Activated CD8-positive, alpha-beta memory T cell treated with anti-CD3 and anti-CD28 coated beads, Interleukin-2, amount 10 ng/mL, durations not matched to agents 7 days and 5 days (primary cell): ENCODE data around the gene SHH. TPM values are rescaled to one million over a fixed set of nuclear protein-coding genes. Genes with fewer than 3 reads are reported as not detected.

Experiments
- ATAC-seq: fragments of 150-1000 bp; cut with Tn5 transposase; one replicate; pipeline ENCODE4 v1.10.0; 2021; ENCODE audit warnings: moderate library complexity
- CTCF ChIA-PET: fragments of 350-600 bp; sonication (Branson Sonifier 250); formaldehyde crosslinking; loops from one replicate; lab custom pipeline; 2021; ENCODE audit warnings: antibody characterized with exemption; lab: Charles Lee
- DNase-seq: peaks from one replicate; pipeline ENCODE4 v3.0.0-alpha.2; 2020
- H3K27ac Mint-ChIP-seq: one replicate; pipeline ENCODE4 v1.8.0; 2021; ENCODE audit warnings: mild to moderate bottlenecking, mixed read lengths
- H3K27me3 Mint-ChIP-seq: one replicate; pipeline ENCODE4 v1.8.0; 2021; ENCODE audit warnings: mixed read lengths
- H3K36me3 Mint-ChIP-seq: one replicate; pipeline ENCODE4 v1.8.0; 2021; ENCODE audit warnings: mild to moderate bottlenecking, mixed read lengths
- H3K4me1 Mint-ChIP-seq: one replicate; pipeline ENCODE4 v1.8.0; 2021; ENCODE audit warnings: mixed read lengths
- H3K4me3 Mint-ChIP-seq: one replicate; pipeline ENCODE4 v1.8.0; 2021; ENCODE audit warnings: mild to moderate bottlenecking, moderate library complexity, mixed read lengths
- H3K9me3 Mint-ChIP-seq: one replicate; pipeline ENCODE4 v1.8.0; 2022; ENCODE audit warnings: low read depth, mixed read lengths
- total RNA-seq, 2 experiments: library from RNA; stranded (reverse); gene quantifications; one replicate each; pipeline ENCODE4 v1.2.3, GENCODE V29; 2021

SHH gene
- total RNA-seq, 2 experiments from 2014 or later: not detected

DNA sequence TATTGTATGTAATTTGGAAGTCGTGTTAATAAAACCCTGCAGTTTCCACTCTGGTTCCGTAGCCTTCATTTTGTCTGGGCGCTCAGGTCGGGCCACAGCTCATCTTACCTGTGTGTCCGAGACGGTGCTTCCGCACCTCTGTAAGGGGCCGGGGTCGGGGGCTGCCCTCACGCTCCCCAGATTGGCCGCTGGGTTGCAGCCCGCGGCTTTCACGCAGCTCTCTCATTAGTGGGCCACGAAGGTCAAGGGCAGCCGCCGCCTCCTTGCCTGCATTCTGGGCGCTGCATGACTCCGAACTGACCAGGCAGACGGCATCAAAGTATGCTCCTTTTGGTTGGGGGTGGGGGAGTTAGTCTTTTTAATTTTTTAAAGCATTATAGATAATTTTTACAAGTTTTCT lies 30.8 kb downstream of the SHH start:
- no peak for ATAC-seq
- Mint-ChIP-seq H3K4me1 (no peaks in the 10 kb centered on the region), H3K4me3 (no peak overlapping the region), H3K9me3 (no peaks in the 10 kb centered on the region), H3K36me3 (peaks cover 9% of the 10 kb centered on the region), H3K27ac (no peak overlapping the region), H3K27me3 (peaks cover 5% of the 10 kb centered on the region)
- no peak for DNase-seq
- CTCF ChIA-PET: no interaction called here

DNA sequence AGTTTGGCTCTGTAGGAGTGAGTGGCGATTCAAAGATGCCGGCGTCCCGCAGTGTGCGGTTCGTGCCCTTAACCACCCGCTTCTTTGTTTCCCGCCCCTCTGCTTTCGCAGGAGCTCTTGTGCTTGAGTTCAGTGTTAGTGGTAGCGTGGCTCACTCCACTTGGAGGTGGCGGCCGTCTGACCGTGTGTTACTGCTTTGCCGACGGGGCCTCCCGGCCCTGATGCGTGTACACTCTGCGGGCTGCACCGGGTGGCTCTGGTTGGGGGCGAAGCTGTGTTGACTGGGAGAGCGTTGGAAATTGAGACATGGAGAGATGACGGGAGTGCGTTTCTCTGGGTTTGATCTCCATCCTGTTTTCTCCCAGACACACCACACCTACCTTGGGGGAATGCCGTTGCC lies 31.4 kb downstream of the SHH start:
- Mint-ChIP-seq H3K36me3 (peaks cover 11% of the 10 kb centered on the region), H3K9me3 (no peaks in the 10 kb centered on the region), H3K27me3 (no peaks in the 10 kb centered on the region), H3K4me1 (no peaks in the 10 kb centered on the region), H3K27ac (no peak overlapping the region), H3K4me3 (no peak overlapping the region)
- CTCF ChIA-PET: no interaction called here
- no peak for ATAC-seq
- DNase-seq: no peak

- Mint-ChIP-seq H3K4me3 (no peak overlapping the region), H3K4me1 (no peaks in the 10 kb centered on the region), H3K36me3 (peaks cover 18% of the 10 kb centered on the region), H3K9me3 (no peaks in the 10 kb centered on the region), H3K27ac (no peak overlapping the region), H3K27me3 (no peaks in the 10 kb centered on the region)
- ATAC-seq: no peak
- no peak for DNase-seq
- CTCF ChIA-PET: interaction anchor here (0.6 to 2.1 kb wide), 2 partner anchors 17 to 865 kb away, joined by 3 to 8 read pairs; no protein-coding TSS in a partner anchor
Observed at GRCh38 chr7:155778349-155778748, 33.9 kb downstream of the SHH start.

GRCh38 chr7:155776606-155777005 lies 35.7 kb downstream of the SHH start:
- H3K9me3 Mint-ChIP-seq: no peaks in the 10 kb centered on the region
- CTCF ChIA-PET: no interaction called here
- no peak overlapping the region for H3K27ac Mint-ChIP-seq
- H3K36me3 Mint-ChIP-seq: peaks cover 18% of the 10 kb centered on the region
- H3K4me1 Mint-ChIP-seq: no peaks in the 10 kb centered on the region
- no peaks in the 10 kb centered on the region for H3K27me3 Mint-ChIP-seq
- H3K4me3 Mint-ChIP-seq: no peak overlapping the region
- DNase-seq (no peak), ATAC-seq (no peak)

GRCh38 chr7:155775691-155776090 lies 36.6 kb downstream of the SHH start:
- H3K27ac Mint-ChIP-seq: no peak overlapping the region
- CTCF ChIA-PET: no interaction called here
- H3K9me3 Mint-ChIP-seq: no peaks in the 10 kb centered on the region
- peaks cover 17% of the 10 kb centered on the region for H3K36me3 Mint-ChIP-seq
- ATAC-seq (no peak), DNase-seq (no peak)
- H3K4me1 Mint-ChIP-seq: no peaks in the 10 kb centered on the region
- no peak overlapping the region for H3K4me3 Mint-ChIP-seq
- no peaks in the 10 kb centered on the region for H3K27me3 Mint-ChIP-seq

DNA sequence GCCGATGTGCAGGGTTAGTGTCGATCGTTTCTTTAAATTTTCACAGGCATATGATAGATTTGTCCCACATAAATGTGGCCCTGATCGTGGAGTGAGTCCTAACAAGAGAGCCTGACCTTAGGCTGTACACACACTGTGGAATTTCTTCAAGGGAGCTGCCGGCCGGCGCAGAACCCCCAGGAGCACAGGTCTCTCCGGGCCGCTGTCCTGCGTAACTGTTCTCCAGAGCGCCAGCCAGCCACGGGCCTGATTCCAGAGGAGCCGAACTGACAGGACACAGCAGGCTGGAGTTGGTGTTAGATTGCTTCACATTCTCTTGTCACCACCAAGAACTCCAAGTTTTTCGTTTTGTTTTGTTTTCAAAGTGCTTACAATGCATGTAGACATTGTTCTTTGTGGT lies 37.3 kb downstream of the SHH start:
- Mint-ChIP-seq H3K27ac (no peak overlapping the region), H3K27me3 (no peaks in the 10 kb centered on the region), H3K9me3 (no peaks in the 10 kb centered on the region), H3K4me3 (no peak overlapping the region), H3K4me1 (no peaks in the 10 kb centered on the region), H3K36me3 (peaks cover 18% of the 10 kb centered on the region)
- ATAC-seq (no peak), DNase-seq (no peak)
- CTCF ChIA-PET: interaction anchor here (1.0 kb wide), 1 partner anchor 23 kb away, joined by 3 read pairs; no protein-coding TSS in a partner anchor

DNA sequence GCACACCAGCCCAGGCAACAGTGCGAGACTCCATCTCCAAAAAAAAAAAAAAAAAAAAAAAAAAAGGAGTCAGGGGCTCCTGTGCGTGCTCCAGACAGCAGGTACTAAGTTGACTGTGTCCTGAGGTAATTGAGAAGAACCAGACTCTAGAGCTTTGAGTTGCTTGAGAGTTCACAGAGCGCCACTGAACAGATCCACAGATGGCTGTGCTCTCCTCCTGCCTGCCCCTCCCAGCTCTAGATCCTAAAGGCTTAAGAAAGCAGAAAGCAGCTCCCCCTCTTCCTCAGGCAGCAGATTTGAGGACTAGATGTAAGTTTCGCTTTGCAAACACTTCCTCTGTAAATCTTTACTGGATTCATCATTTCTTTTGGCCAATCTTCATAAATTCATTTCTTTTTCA lies 38.7 kb downstream of the SHH start:
- Mint-ChIP-seq H3K9me3 (no peaks in the 10 kb centered on the region), H3K27me3 (no peaks in the 10 kb centered on the region), H3K36me3 (peaks cover 22% of the 10 kb centered on the region), H3K4me3 (no peak overlapping the region), H3K4me1 (no peaks in the 10 kb centered on the region), H3K27ac (no peak overlapping the region)
- CTCF ChIA-PET: interaction anchor here (8.6 kb wide), 1 partner anchor 175 kb away, joined by 116 read pairs; no protein-coding TSS in a partner anchor
- DNase-seq (no peak), ATAC-seq (no peak)

GRCh38 chr7:155770241-155770640 lies 42.0 kb downstream of the SHH start:
- DNase-seq (no peak), ATAC-seq (no peak)
- Mint-ChIP-seq H3K27ac (no peak overlapping the region), H3K9me3 (no peaks in the 10 kb centered on the region), H3K4me3 (no peak overlapping the region), H3K27me3 (no peaks in the 10 kb centered on the region), H3K4me1 (peaks cover 15% of the 10 kb centered on the region), H3K36me3 (peaks cover 36% of the 10 kb centered on the region)
- CTCF ChIA-PET: interaction anchor here (0.7 to 8.6 kb wide), 2 partner anchors 172 to 454 kb away, joined by 3 to 116 read pairs; no protein-coding TSS in a partner anchor

- no peak for ATAC-seq
- Mint-ChIP-seq H3K9me3 (no peaks in the 10 kb centered on the region), H3K27me3 (no peaks in the 10 kb centered on the region), H3K36me3 (peaks cover 33% of the 10 kb centered on the region), H3K4me3 (no peak overlapping the region), H3K27ac (no peak overlapping the region), H3K4me1 (peaks cover 21% of the 10 kb centered on the region)
- DNase-seq: no peak
- CTCF ChIA-PET: interaction anchor here (2.2 to 8.6 kb wide), 2 partner anchors 171 to 176 kb away, joined by 9 to 116 read pairs; no protein-coding TSS in a partner anchor
Observed at GRCh38 chr7:155769701-155770100, 42.6 kb downstream of the SHH start.

DNA sequence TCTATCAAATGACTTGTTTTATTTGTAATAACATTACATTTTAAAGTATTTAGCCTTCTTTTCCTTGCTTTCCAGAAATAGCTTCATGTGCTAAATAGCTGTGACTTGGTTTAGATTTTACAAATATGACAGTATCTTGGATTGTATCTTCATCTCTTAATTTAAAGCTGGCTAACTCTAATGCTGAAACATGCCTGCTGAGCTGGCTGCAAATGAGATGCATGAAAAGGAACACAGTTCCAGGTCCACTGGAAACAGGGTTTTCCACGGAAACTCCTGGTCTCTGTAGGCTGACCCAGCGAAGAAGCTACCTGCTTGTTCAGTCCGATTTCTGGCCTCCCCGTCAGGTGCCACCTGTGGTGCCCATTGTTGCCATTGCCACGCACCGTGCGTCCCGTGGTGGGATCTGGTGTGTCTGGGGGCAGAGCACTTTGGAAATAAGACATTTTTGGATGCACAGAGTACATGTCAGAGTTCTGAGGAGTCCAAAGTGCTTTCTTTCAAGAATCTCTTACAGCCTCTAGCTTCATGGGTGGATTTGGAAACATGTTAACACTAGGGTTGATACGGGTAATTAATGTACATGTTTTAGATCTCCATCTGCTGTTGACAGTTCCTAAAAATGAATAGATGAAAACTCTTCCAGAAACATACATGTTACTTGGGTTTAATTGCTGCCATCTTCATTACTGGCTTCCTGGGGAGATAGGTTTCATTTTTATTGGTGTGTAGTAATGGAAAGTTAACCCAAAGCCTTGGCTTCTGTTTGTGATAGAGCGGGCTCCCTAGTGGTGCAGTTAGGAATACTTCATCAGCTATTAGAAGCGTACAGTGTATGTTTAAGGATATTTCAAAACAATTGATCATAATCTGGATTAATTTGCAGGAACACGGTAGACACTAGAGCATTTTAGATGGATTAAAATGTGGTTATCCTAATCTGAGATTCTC lies 45.0 kb downstream of the SHH start:
- H3K9me3 Mint-ChIP-seq: no peaks in the 10 kb centered on the region
- no peak for ATAC-seq
- CTCF ChIA-PET: interaction anchor here (0.8 to 8.6 kb wide), 20 partner anchors 14 to 825 kb away, joined by 3 to 116 read pairs (median 5); partner anchors contain the start of gene RBM33
- H3K4me3 Mint-ChIP-seq: no peak overlapping the region
- peak overlapping the region; percentile 4 for H3K27ac Mint-ChIP-seq
- no peak for DNase-seq
- no peaks in the 10 kb centered on the region for H3K27me3 Mint-ChIP-seq
- H3K4me1 Mint-ChIP-seq: peaks cover 45% of the 10 kb centered on the region
- peaks cover 38% of the 10 kb centered on the region for H3K36me3 Mint-ChIP-seq

- ATAC-seq: no peak
- Mint-ChIP-seq H3K27me3 (no peaks in the 10 kb centered on the region), H3K4me3 (no peak overlapping the region), H3K4me1 (peaks cover 54% of the 10 kb centered on the region), H3K36me3 (peaks cover 45% of the 10 kb centered on the region), H3K27ac (no peak overlapping the region), H3K9me3 (no peaks in the 10 kb centered on the region)
- CTCF ChIA-PET: interaction anchor here (0.8 to 8.6 kb wide), 6 partner anchors 26 to 171 kb away, joined by 3 to 116 read pairs (median 7); no protein-coding TSS in a partner anchor
- no peak for DNase-seq
Observed at GRCh38 chr7:155766386-155766785, 45.9 kb downstream of the SHH start.

DNA sequence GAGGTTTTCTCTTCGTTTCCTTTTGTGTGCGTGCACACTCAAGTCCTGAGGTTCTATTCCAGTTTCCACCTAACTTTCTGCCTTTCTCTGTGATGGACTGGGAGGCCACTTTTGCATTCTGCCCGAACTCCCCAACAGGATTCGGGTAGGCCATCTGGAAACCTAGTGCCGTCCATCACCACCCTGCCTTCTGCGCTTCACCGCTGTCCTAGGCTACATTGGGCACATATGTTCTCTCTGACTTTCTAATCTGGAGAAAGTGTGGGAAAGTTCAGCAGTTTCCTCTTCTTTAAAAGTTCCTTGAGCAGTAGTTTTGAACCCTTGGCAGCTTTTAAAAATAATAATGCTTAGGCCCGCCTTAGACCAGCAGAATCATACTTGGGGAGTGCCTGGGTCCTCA lies 46.8 kb downstream of the SHH start:
- Mint-ChIP-seq H3K9me3 (no peaks in the 10 kb centered on the region), H3K4me1 (peaks cover 62% of the 10 kb centered on the region), H3K4me3 (no peak overlapping the region)

DNA sequence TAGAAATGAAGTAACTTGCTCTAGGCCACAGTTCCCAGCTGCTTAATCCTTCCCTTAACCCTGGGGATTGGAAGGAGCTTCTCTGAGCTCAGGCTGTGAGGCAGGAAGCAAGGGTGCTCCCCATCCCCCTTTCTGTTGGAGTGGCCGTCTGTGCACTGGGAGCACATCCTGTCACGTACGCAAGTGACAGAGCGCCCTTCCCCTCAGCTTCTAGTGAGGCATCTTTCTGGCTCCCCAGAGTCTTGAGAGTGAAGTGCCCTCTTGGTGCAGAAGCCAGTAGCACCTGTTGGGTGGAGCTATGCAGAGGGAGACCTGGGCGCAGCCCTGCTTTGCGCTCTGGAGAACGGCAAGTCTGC lies 47.8 kb downstream of the SHH start:
- peak overlapping the region; percentile 54 for H3K4me3 Mint-ChIP-seq
- CTCF ChIA-PET: interaction anchor here (1.1 to 1.5 kb wide), 2 partner anchors 120 to 166 kb away, joined by 6 to 12 read pairs; partner anchors contain the start of gene RBM33
- ATAC-seq (peak; percentile 63), DNase-seq (peak; percentile 81)
- peak overlapping the region; percentile 93 for H3K27ac Mint-ChIP-seq
- H3K4me1 Mint-ChIP-seq: peaks cover 62% of the 10 kb centered on the region
- no peaks in the 10 kb centered on the region for H3K9me3 Mint-ChIP-seq
- H3K36me3 Mint-ChIP-seq: peaks cover 55% of the 10 kb centered on the region
- no peaks in the 10 kb centered on the region for H3K27me3 Mint-ChIP-seq

More for the DNA sequence above, 46.8 kb downstream of the SHH start:
- no peak for DNase-seq
- CTCF ChIA-PET: interaction anchor here (0.8 to 8.6 kb wide), 2 partner anchors 167 to 170 kb away, joined by 4 to 116 read pairs; no protein-coding TSS in a partner anchor
- ATAC-seq: no peak
- Mint-ChIP-seq H3K36me3 (peaks cover 52% of the 10 kb centered on the region), H3K27ac (peak overlapping the region; percentile 93), H3K27me3 (no peaks in the 10 kb centered on the region)
